Loucy (cell line): Measurements from ENCODE around the gene SP2.

Experiments used
- EZH2phosphoT487 ChIP-seq: fragments of 200-600 bp; IDR thresholded peaks from 2 replicates; pipeline ENCODE4 v1.6.1; 2018; ENCODE audit warnings: antibody characterized with exemption, mild to moderate bottlenecking, moderate library complexity, borderline replicate concordance
- TF ChIP-seq, protein P1 (sequence below): fragments of 200-600 bp; sonication (generic); conservative IDR thresholded peaks from 2 replicates; pipeline ENCODE4 v1.5.1; 2014; ENCODE audit warnings: mild to moderate bottlenecking, antibody characterized with exemption, low read length

GRCh38 chr17:47889734-47890529 is 6.1 kb upstream of the SP2 start:
- TF ChIP-seq, protein P1, sequence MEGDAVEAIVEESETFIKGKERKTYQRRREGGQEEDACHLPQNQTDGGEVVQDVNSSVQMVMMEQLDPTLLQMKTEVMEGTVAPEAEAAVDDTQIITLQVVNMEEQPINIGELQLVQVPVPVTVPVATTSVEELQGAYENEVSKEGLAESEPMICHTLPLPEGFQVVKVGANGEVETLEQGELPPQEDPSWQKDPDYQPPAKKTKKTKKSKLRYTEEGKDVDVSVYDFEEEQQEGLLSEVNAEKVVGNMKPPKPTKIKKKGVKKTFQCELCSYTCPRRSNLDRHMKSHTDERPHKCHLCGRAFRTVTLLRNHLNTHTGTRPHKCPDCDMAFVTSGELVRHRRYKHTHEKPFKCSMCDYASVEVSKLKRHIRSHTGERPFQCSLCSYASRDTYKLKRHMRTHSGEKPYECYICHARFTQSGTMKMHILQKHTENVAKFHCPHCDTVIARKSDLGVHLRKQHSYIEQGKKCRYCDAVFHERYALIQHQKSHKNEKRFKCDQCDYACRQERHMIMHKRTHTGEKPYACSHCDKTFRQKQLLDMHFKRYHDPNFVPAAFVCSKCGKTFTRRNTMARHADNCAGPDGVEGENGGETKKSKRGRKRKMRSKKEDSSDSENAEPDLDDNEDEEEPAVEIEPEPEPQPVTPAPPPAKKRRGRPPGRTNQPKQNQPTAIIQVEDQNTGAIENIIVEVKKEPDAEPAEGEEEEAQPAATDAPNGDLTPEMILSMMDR, result peak; percentile 88
- TF ChIP-seq EZH2phosphoT487, result no peak
